CMK (cell line): Measurements from ENCODE around the gene TTC23.
"Not testable (repeated sequence)": the region's sequence is repeated elsewhere in the genome, so short reads cannot be mapped to it uniquely, and the experiment has no call there.

Experiments used
- DNase-seq: peaks from one replicate; pipeline ENCODE4 v3.0.0-alpha.2; 2010; ENCODE audit warnings: low read depth

TTC23 gene

GRCh38 chr15:99250001-99250400 is 620 bp upstream of the TTC23 start:
- DNase-seq, result no peak

GRCh38 chr15:99248000-99248715 is 1.2 kb downstream of the TTC23 start:
- no peak for DNase-seq

DNA sequence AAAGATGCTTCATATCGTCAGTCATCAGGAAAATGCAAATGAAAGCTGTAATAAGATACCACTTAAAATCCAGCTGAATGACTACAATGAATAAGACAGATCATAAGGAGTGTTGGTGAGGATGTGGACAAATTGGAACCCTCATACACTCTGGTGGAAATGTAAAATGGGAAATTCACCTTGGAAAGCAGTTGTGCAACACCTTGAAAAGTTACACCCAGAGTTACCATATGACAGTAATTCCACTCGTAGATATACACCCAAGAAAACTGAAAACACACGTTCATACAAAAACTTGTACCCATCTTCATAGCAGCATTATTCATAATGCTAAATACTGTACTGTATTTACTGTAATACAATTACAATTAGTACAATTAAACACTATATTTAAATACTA is 2.3 kb downstream of the TTC23 start:
- DNase-seq, result no peak

- no peak for DNase-seq
Measured at GRCh38 chr15:99244306-99244705, 5.1 kb downstream of the TTC23 start.

- no peak for DNase-seq
Measured at GRCh38 chr15:99241752-99242151, 7.6 kb downstream of the TTC23 start.

DNA sequence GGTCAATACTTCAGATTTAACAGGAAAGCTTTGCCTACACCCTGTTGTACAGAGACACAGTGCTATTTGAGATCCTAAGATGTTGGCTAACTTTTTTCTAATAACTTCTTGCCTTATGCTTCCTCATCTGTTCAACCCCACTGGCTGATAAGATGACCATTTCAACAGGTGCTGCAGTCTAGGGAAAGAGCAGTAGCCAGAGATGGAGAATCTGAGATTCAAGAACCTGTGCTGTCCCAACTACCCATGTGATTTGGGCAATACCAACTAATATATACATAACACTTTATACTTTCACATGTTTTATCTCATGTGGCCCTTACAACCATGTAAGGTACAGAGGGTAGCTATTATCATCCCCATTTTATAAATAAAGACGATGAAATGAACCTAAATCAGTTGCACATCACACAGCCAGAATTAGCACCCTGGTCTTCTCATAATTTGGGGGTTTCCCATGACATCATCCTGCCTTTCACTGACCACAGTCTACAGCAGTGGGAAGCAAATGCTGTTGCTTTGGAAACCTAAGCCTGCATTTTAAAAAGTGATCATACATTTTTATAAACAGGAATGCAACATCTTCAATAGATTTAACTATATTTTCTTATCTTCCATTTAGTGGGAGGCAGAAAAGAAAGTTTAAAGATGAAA is 9.7 kb downstream of the TTC23 start:
- no peak for DNase-seq

DNA sequence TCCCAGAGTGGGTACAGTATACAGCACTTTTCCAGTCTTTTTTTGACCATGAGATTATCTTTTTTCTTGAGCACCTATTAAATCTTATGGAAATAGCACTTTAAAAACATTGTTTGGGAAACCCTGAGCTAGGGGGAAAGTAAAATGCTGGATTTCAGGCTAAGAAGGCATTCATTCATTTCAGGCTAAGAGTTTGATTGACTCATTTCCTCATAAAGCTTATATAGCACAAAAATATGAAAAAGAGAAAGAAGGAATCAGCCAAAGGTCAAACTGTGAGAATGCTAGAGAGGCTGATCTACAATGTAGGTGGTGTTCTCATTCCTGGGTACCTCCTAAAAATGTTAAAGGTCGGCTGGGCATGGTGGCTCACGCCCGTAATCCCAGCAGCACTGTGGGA is 10.5 kb downstream of the TTC23 start:
- DNase-seq, result no peak

GRCh38 chr15:99234160-99234559 is 15.2 kb downstream of the TTC23 start:
- not testable (repeated sequence) for DNase-seq

DNA sequence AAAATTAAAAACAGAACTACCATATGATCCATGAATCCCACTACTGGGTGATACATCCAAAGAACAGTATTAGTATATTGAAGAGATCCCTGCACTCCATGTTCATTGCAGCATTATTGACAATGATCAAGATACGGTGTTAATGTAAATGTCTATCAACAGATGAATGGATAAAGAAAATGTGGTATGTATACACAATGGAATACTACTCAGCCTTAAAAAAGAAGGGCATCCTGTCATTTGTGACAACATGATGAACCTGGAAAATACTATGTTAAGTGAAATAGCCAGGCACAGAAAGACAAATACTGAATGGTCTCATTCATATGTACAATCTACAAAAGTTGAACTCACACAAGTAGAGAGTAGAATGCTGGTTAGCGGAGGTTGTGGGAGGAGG is 16.6 kb downstream of the TTC23 start:
- no peak for DNase-seq

DNA sequence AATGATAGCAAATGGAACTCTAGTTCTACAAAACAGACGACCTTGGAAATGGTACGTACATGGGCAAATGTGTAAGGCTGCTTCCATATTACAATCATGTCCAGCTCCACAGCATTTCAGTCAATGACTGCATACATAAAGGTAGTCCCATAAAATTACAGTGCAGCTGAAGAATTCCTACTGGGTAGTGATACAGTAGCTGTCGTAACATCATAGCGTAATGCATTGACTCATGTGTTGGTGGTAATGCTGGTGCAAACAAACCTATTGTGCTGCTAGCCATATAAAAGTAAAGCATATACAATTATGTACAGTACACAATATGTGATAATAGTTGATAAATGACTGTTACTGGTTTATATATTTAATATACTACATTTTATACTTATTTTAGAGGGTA is 18.5 kb downstream of the TTC23 start:
- DNase-seq, result no peak

- DNase-seq, result no peak
Measured at GRCh38 chr15:99228120-99228770, 21.1 kb downstream of the TTC23 start.

DNA sequence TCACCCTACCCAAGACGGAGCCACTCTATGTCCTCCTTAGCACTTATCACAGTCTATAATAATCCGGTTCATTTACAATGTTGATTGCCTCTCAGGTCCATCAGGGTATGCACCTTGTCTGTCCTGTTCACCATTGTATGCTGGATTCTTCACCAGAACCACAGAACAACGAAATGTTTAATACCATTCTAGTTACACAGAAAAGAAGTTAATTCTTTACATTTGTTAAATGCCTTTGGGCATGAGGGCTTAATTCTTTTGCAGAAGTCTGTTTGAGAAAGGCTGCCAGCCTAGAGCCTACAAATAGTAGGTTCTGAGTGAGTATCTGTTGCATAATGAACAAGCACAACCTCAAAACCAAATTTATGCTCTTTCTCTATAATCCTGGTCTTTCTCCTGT is 22.6 kb downstream of the TTC23 start:
- DNase-seq, result no peak

DNA sequence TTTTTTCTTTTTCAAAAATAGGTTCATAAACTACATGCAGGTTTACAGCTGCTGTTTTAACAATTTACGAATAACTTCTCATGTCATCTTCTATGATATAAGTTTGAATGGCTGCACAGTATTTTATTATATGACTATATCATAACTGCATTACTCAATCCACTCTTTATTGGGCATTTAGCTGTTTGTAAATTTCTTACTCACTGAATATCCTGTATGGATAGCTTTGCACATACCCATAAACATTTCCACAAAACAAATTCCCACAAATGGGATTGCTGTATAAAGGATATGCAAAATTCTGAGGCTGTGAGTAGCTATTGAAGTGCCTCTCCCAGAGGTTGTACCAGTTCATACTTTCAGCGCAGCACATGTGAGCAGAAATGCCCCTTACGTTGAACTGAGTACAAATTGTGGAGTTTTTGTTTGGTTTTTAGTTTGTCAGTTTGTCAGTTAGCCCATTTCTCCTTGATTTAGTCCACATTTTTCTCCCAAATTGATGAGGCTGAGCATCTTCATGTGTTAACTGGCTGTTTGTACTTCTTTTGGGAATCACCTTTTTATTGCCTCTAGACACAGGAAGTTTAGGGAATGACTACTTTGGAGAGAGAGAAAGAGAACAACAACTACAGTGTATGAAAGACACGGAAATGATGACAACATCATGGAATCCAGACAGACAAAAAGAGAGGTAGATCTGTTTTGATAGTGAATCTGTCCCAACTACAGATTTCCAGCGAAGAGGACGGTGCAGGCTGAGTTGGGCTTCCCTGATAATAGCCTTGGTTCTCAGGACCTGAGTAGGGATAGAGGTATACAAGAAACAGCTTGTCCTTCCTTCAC is 24.8 kb downstream of the TTC23 start:
- DNase-seq, result no peak

- no peak for DNase-seq
Measured at GRCh38 chr15:99213187-99213811, 36.1 kb downstream of the TTC23 start.

DNA sequence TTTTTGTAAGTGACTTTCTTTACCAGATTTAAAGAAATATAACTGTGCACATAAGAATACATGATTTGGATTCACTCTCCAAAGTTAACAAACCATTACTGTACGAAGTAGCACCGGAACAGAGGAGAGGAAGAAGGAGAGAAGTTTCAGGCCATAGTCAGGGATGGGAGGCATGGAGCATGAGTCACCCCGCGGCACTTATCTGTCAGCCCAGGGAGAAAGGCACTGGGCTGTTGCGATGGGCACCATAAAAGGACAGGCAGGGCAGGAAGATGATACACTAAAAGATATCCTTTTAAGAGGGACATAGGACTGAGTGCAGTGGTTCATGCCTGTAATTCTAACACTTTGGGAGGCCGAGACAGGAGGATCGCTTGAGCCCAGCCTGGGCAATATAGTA is 37.0 kb downstream of the TTC23 start:
- no peak for DNase-seq

- no peak for DNase-seq
Measured at GRCh38 chr15:99211926-99212325, 37.5 kb downstream of the TTC23 start.

- no peak for DNase-seq
Measured at GRCh38 chr15:99210334-99210733, 39.0 kb downstream of the TTC23 start.

DNA sequence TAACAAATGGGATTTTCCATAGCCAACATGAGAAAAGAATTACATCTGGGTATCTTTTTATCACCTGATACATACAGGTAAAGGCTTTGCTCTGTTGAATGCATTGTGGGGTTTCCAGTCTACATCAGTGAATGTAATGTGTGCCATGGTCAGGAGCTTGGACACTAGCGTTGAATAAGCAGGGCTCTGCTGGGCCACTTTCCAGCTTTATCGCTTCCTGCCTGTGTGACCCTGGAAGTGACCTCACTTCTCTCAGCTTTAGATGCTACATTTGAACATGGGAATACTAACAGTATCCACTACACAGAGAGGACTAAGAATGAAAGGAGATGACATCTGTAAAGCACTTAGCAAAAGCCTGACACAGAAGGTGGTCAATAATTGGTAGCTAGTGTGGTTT is 40.1 kb downstream of the TTC23 start:
- DNase-seq, result no peak

- DNase-seq, result no peak
Measured at GRCh38 chr15:99207672-99208071, 41.7 kb downstream of the TTC23 start.

DNA sequence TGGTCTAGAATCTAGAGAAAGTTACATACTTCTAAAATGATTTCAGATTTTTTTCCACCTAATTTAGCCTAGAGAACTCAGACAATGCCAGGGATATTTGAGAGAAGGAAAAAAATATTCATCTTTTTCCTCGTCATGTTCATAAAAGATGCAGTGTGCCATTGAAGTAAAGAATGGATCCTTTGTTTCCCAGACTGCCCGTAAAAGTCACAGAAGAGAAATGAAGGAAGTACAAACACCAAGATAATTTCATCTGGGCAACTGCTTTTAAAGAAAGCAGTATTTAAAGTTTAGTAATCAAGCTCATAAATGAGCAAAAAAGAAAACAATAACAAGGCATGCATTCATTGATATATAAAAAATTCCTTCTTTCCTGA is 47.2 kb downstream of the TTC23 start:
- no peak for DNase-seq

DNA sequence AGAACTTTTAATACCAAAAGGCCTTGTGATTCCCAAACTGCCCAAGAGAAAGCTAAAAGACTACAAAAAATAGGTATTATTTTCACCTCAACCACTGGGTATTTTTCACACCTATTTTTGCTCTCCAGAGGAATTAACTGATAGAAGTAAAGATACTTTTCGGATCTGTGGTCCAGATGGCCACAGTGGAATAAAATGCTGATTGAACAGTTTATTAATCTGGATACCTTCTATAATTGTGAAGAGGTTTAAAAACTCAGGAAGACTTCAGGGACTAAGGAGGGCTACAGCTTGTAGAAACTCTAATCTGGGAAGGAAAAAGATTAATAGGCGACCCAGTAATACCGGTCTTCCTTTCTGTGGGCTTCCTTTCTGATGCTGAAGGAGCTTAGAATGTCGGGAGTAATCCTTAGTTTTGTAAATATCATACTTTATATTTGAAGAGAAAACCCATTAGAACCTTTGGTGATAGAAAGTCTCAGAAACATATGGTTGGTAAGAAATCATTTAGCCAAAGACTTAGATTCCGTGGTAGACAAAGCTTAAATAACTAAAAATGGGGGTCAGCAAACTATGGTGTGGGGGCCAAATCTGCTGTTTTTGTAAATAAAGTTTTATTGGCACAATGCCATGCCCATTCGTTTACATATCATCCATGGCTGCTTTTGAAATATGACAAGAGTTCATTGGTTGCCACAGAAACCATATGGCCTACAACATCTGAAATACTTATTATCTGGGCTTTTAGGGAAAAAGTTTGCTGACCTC is 47.8 kb downstream of the TTC23 start:
- no peak for DNase-seq
